ENCODE measurements around the gene FXYD7. TPM values are rescaled to one million over a fixed set of nuclear protein-coding genes. Genes with fewer than 3 reads are reported as not detected.

The FXYD7 gene
- polyA plus RNA-seq, 1 donor (not counting 4 experiments of a cell fraction or from before 2014, with no cell fraction given): not detected

- DNase-seq (ENCODE audit: low read depth, low spot score): no peak
- TF ChIP-seq EZH2 (IDR thresholded peaks at IDR 0.05; ENCODE audit: low read length) (no peak), CTCF (optimal IDR thresholded peaks at IDR 0.05 in 1 of 3, IDR thresholded peaks at IDR 0.05 in 1 of 3, conservative IDR thresholded peaks at IDR 0.05 in 1 of 3; ENCODE audit: extremely low read depth in 1 of 3, insufficient read depth in 2 of 3, low read length in 3 of 3) (no peak)
- H3K36me3 ChIP-seq (ENCODE audit: control insufficient read depth in 2 of 2, extremely low read depth in 1 of 2, insufficient read depth in 2 of 2, low read length in 2 of 2): no peaks in the 10 kb centered on the region
- peak; percentile 9 for FAIRE-seq
- peak overlapping the region; percentile 55 for H3K9ac ChIP-seq (ENCODE audit: control insufficient read depth, extremely low read depth, insufficient read depth, low read length)
- peak overlapping the region; percentile 80 for H3K27ac ChIP-seq (ENCODE audit: control insufficient read depth, insufficient read depth, low read length)
- no peaks in the 10 kb centered on the region for H3K9me1 ChIP-seq (ENCODE audit: control insufficient read depth, extremely low read depth, insufficient read depth, low read length)
- H3K4me1 ChIP-seq (ENCODE audit: control insufficient read depth, extremely low read depth, insufficient read depth, low read length): peaks cover 36% of the 10 kb centered on the region
- H3K4me2 ChIP-seq (ENCODE audit: control insufficient read depth, extremely low read depth, insufficient read depth, low read depth, low read length): peak overlapping the region; percentile 49
- no peaks in the 10 kb centered on the region for H3K9me3 ChIP-seq (ENCODE audit: control insufficient read depth, low read depth, low read length)
- H4K20me1 ChIP-seq (ENCODE audit: control insufficient read depth, extremely low read depth, insufficient read depth, low read length): no peaks in the 10 kb centered on the region
- H3K27me3 ChIP-seq (ENCODE audit: control insufficient read depth, extremely low read depth, insufficient read depth, low read length): no peaks in the 10 kb centered on the region
- H2AFZ ChIP-seq (ENCODE audit: control insufficient read depth, low read length): peak overlapping the region; percentile 66
- no peaks in the 10 kb centered on the region for H3K79me2 ChIP-seq (ENCODE audit: control insufficient read depth, insufficient read depth, low read length)
- dilution Hi-C loops (cut with MboI; ENCODE audit: extremely low pct_ligation_motif_present, low sequenced_read_pairs): no loop called here
- H3K4me3 ChIP-seq (ENCODE audit: control insufficient read depth in 2 of 3, extremely low read depth in 1 of 3, insufficient read depth in 2 of 3, low read depth in 1 of 3, low read length in 3 of 3): no peak overlapping the region
These were observed 36.0 kb upstream of the FXYD7 start for GRCh38 chr19:35106898-35107541.

GRCh38 chr19:35107545-35107944 lies 35.5 kb upstream of the FXYD7 start:
- TF ChIP-seq EZH2 (IDR thresholded peaks at IDR 0.05; ENCODE audit: low read length) (no peak), CTCF (optimal IDR thresholded peaks at IDR 0.05 in 1 of 3, IDR thresholded peaks at IDR 0.05 in 1 of 3, conservative IDR thresholded peaks at IDR 0.05 in 1 of 3; ENCODE audit: extremely low read depth in 1 of 3, insufficient read depth in 2 of 3, low read length in 3 of 3) (no peak)
- H3K4me1 ChIP-seq (ENCODE audit: control insufficient read depth, extremely low read depth, insufficient read depth, low read length): peaks cover 36% of the 10 kb centered on the region
- H3K9ac ChIP-seq (ENCODE audit: control insufficient read depth, extremely low read depth, insufficient read depth, low read length): peak overlapping the region; percentile 55
- no peaks in the 10 kb centered on the region for H3K9me3 ChIP-seq (ENCODE audit: control insufficient read depth, low read depth, low read length)
- no peaks in the 10 kb centered on the region for H3K9me1 ChIP-seq (ENCODE audit: control insufficient read depth, extremely low read depth, insufficient read depth, low read length)
- peak overlapping the region; percentile 49 for H3K4me2 ChIP-seq (ENCODE audit: control insufficient read depth, extremely low read depth, insufficient read depth, low read depth, low read length)
- peak overlapping the region; percentile 66 for H2AFZ ChIP-seq (ENCODE audit: control insufficient read depth, low read length)
- dilution Hi-C loops (cut with MboI; ENCODE audit: extremely low pct_ligation_motif_present, low sequenced_read_pairs): no loop called here
- no peaks in the 10 kb centered on the region for H3K27me3 ChIP-seq (ENCODE audit: control insufficient read depth, extremely low read depth, insufficient read depth, low read length)
- no peaks in the 10 kb centered on the region for H4K20me1 ChIP-seq (ENCODE audit: control insufficient read depth, extremely low read depth, insufficient read depth, low read length)
- no peaks in the 10 kb centered on the region for H3K79me2 ChIP-seq (ENCODE audit: control insufficient read depth, insufficient read depth, low read length)
- peak; percentile 66 for DNase-seq (ENCODE audit: low read depth, low spot score)
- FAIRE-seq: peak; percentile 89
- peak overlapping the region; percentile 80 for H3K27ac ChIP-seq (ENCODE audit: control insufficient read depth, insufficient read depth, low read length)
- no peaks in the 10 kb centered on the region for H3K36me3 ChIP-seq (ENCODE audit: control insufficient read depth in 2 of 2, extremely low read depth in 1 of 2, insufficient read depth in 2 of 2, low read length in 2 of 2)
- H3K4me3 ChIP-seq (ENCODE audit: control insufficient read depth in 2 of 3, extremely low read depth in 1 of 3, insufficient read depth in 2 of 3, low read depth in 1 of 3, low read length in 3 of 3): no peak overlapping the region
